ENCODE results near the gene OTULINL.

OTULINL gene

DNA sequence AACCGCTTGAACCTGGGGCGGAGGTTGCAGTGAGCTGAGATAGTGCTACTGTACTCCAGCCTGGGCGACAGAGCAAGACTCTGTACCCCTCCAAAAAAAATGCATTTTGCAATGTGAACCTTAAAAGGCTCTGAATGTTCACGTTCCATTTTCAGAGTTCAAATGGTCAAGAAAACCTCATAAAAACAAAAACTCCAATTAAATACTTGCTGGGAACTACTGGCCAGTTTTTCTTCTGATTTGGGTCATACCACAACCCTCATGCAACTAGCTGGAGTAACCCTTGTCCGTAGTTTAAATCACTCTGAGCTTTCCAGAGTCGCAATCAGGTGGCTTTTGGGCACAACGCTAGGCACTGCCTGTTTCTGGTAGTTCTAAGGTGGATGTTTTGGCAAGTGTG lies 2.3 kb upstream of the OTULINL start:
- Histone ChIP-seq H3K4me3 (ENCODE audit: insufficient read depth in 1 of 2, low read depth in 1 of 2, low read length in 2 of 2) (no peak overlapping the region), H3K4me1 (ENCODE audit: control insufficient read depth, insufficient read depth, low read depth, low read length) (peaks cover 8% of the 10 kb centered on the region), H2BK5ac (ENCODE audit: low read depth, low read length, poor library complexity, severe bottlenecking) (no peak overlapping the region), H2BK12ac (ENCODE audit: low read length in 2 of 2) (no peak overlapping the region), H3K4me2 (ENCODE audit: low read length, poor library complexity, severe bottlenecking) (no peak overlapping the region), H3K27ac (ENCODE audit: low read length, poor library complexity, severe bottlenecking) (no peak overlapping the region), H4K91ac (ENCODE audit: low read length) (no peak overlapping the region), H4K8ac (ENCODE audit: low read length) (no peak overlapping the region), H3K14ac (ENCODE audit: low read length in 2 of 2) (no peak overlapping the region), H3K36me3 (ENCODE audit: control insufficient read depth in 1 of 2, insufficient read depth in 2 of 2, low read depth in 1 of 2, low read length in 2 of 2) (no peaks in the 10 kb centered on the region), H2BK120ac (ENCODE audit: low read depth, low read length) (no peak overlapping the region), H3K9ac (ENCODE audit: low read length) (no peak overlapping the region), H2AK5ac (ENCODE audit: low read length, severe bottlenecking) (no peak overlapping the region), H3K79me1 (replicated peaks; ENCODE audit: low read length, poor library complexity, severe bottlenecking) (no peaks in the 10 kb centered on the region), H2BK15ac (ENCODE audit: low read depth, poor library complexity, severe bottlenecking) (no peak overlapping the region), H2AFZ (ENCODE audit: low read depth, low read length) (no peak overlapping the region), H3K9me3 (ENCODE audit: control insufficient read depth, low read length) (no peaks in the 10 kb centered on the region), H3K23ac (ENCODE audit: low read length in 2 of 2) (no peak overlapping the region), H3K18ac (ENCODE audit: low read depth in 1 of 2, low read length in 2 of 2) (no peak overlapping the region), H3K4ac (ENCODE audit: low read depth in 1 of 2, low read length in 2 of 2) (no peak overlapping the region), H3K27me3 (ENCODE audit: control insufficient read depth in 1 of 2, insufficient read depth in 1 of 2, low read length in 2 of 2) (peaks cover 27 to 56% of the 10 kb centered on the region in 2 experiments)
- no peak for DNase-seq
- WGBS: 83% methylated on average over 7 of the region's 7 CpGs

GRCh38 chr5:14579731-14580397 lies 1.7 kb upstream of the OTULINL start:
- H4K91ac ChIP-seq (ENCODE audit: low read length): no peak overlapping the region
- H2AK5ac ChIP-seq (ENCODE audit: low read length, severe bottlenecking): no peak overlapping the region
- H3K9me3 ChIP-seq (ENCODE audit: control insufficient read depth, low read length): no peaks in the 10 kb centered on the region
- DNase-seq: no peak
- no peak overlapping the region for H2BK5ac ChIP-seq (ENCODE audit: low read depth, low read length, poor library complexity, severe bottlenecking)
- no peak overlapping the region for H2AFZ ChIP-seq (ENCODE audit: low read depth, low read length)
- peaks cover 8% of the 10 kb centered on the region for H3K4me1 ChIP-seq (ENCODE audit: control insufficient read depth, insufficient read depth, low read depth, low read length)
- 70% methylated on average over 2 of the region's 4 CpGs for WGBS
- H3K23ac ChIP-seq (ENCODE audit: low read length in 2 of 2): no peak overlapping the region
- no peak overlapping the region for H3K9ac ChIP-seq (ENCODE audit: low read length)
- no peak overlapping the region for H4K8ac ChIP-seq (ENCODE audit: low read length)
- no peak overlapping the region for H3K4me2 ChIP-seq (ENCODE audit: low read length, poor library complexity, severe bottlenecking)
- no peak overlapping the region for H2BK15ac ChIP-seq (ENCODE audit: low read depth, poor library complexity, severe bottlenecking)
- H2BK12ac ChIP-seq (ENCODE audit: low read length in 2 of 2): no peak overlapping the region
- H3K79me1 ChIP-seq (replicated peaks; ENCODE audit: low read length, poor library complexity, severe bottlenecking): no peaks in the 10 kb centered on the region
- H3K4ac ChIP-seq (ENCODE audit: low read depth in 1 of 2, low read length in 2 of 2): no peak overlapping the region
- no peak overlapping the region for H3K14ac ChIP-seq (ENCODE audit: low read length in 2 of 2)
- no peak overlapping the region for H2BK120ac ChIP-seq (ENCODE audit: low read depth, low read length)
- no peak overlapping the region for H3K4me3 ChIP-seq (ENCODE audit: insufficient read depth in 1 of 2, low read depth in 1 of 2, low read length in 2 of 2)
- H3K36me3 ChIP-seq (ENCODE audit: control insufficient read depth in 1 of 2, insufficient read depth in 2 of 2, low read depth in 1 of 2, low read length in 2 of 2): no peaks in the 10 kb centered on the region
- no peak overlapping the region for H3K27ac ChIP-seq (ENCODE audit: low read length, poor library complexity, severe bottlenecking)
- H3K27me3 ChIP-seq (ENCODE audit: control insufficient read depth in 1 of 2, insufficient read depth in 1 of 2, low read length in 2 of 2): peaks cover 31 to 62% of the 10 kb centered on the region in 2 experiments
- H3K18ac ChIP-seq (ENCODE audit: low read depth in 1 of 2, low read length in 2 of 2): no peak overlapping the region

- Histone ChIP-seq H2BK5ac (ENCODE audit: low read depth, low read length, poor library complexity, severe bottlenecking) (no peak overlapping the region), H4K8ac (ENCODE audit: low read length) (no peak overlapping the region), H3K4me1 (ENCODE audit: control insufficient read depth, insufficient read depth, low read depth, low read length) (peaks cover 8% of the 10 kb centered on the region), H3K23ac (ENCODE audit: low read length in 2 of 2) (no peak overlapping the region), H2BK15ac (ENCODE audit: low read depth, poor library complexity, severe bottlenecking) (no peak overlapping the region), H3K4me2 (ENCODE audit: low read length, poor library complexity, severe bottlenecking) (no peak overlapping the region), H2AFZ (ENCODE audit: low read depth, low read length) (no peak overlapping the region), H2BK120ac (ENCODE audit: low read depth, low read length) (no peak overlapping the region), H3K36me3 (ENCODE audit: control insufficient read depth in 1 of 2, insufficient read depth in 2 of 2, low read depth in 1 of 2, low read length in 2 of 2) (no peaks in the 10 kb centered on the region), H2AK5ac (ENCODE audit: low read length, severe bottlenecking) (no peak overlapping the region), H3K9me3 (ENCODE audit: control insufficient read depth, low read length) (no peaks in the 10 kb centered on the region), H3K4ac (ENCODE audit: low read depth in 1 of 2, low read length in 2 of 2) (no peak overlapping the region), H3K27ac (ENCODE audit: low read length, poor library complexity, severe bottlenecking) (no peak overlapping the region), H4K91ac (ENCODE audit: low read length) (no peak overlapping the region), H3K18ac (ENCODE audit: low read depth in 1 of 2, low read length in 2 of 2) (no peak overlapping the region), H3K9ac (ENCODE audit: low read length) (no peak overlapping the region), H3K27me3 (ENCODE audit: control insufficient read depth in 1 of 2, insufficient read depth in 1 of 2, low read length in 2 of 2) (peaks cover 34 to 69% of the 10 kb centered on the region in 2 experiments), H3K79me1 (replicated peaks; ENCODE audit: low read length, poor library complexity, severe bottlenecking) (no peaks in the 10 kb centered on the region), H3K4me3 (ENCODE audit: insufficient read depth in 1 of 2, low read depth in 1 of 2, low read length in 2 of 2) (no peak overlapping the region), H2BK12ac (ENCODE audit: low read length in 2 of 2) (no peak overlapping the region), H3K14ac (ENCODE audit: low read length in 2 of 2) (no peak overlapping the region)
- WGBS: 67% methylated on average over 6 of the region's 6 CpGs
- DNase-seq: peak; percentile 74
Measured at GRCh38 chr5:14580398-14581034, 1.1 kb upstream of the OTULINL start.

DNA sequence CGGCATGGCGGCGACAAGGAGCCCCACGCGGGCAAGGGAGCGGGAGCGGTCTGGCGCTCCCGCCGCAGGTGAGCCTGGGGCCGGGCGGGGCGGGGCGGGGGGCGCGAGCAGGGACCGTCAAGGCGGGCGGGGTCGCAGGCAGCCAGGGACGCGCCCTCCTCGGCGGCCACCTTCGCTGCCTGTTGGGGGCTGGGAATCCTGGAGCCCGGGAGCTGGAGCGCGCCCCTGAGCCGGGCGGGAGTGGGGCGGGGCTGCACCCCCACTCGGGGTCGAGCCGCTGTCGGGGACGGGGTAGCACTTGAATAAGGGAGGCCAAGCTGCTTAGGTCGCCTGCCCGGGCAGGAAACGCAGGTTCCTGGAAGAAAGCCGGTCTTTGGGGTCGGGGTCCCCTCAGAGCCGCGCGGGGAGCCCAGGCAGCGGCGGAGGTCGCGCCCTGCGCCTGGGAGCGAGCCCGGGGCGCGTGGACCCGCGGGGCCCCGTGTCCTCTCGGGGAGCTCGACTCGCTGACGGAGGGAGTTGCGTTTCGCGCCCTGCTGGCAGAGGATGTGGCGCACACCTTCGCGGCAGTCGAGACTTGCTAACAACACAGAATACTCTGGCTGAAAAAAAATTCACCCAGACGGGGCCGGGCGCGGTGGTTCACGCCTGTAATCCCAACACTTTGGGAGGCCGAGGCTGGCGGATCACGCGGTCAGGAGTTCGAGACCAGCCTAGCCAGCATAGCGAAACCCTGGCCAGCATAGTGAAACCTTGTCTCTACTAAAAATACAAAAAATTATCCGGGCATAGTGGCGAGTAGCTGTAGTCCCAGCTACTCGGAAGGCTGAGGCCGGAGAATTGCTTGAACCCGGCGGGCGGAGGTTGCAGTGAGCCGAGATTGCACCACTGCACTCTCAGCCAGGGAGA lies 552 bp downstream of the OTULINL start:
- 6% methylated on average over 80 of the region's 86 CpGs for WGBS
- Histone ChIP-seq H2AK5ac (ENCODE audit: low read length, severe bottlenecking) (no peak overlapping the region), H3K14ac (ENCODE audit: low read length in 2 of 2) (no peak overlapping the region), H3K27ac (ENCODE audit: low read length, poor library complexity, severe bottlenecking) (no peak overlapping the region), H2BK120ac (ENCODE audit: low read depth, low read length) (peak overlapping the region; percentile 54), H3K9ac (ENCODE audit: low read length) (peak overlapping the region; percentile 37), H3K79me1 (replicated peaks; ENCODE audit: low read length, poor library complexity, severe bottlenecking) (no peaks in the 10 kb centered on the region), H3K27me3 (ENCODE audit: control insufficient read depth in 1 of 2, insufficient read depth in 1 of 2, low read length in 2 of 2) (peaks cover 42 to 70% of the 10 kb centered on the region in 2 experiments), H2BK12ac (ENCODE audit: low read length in 2 of 2) (no peak overlapping the region), H3K4me3 (ENCODE audit: insufficient read depth in 1 of 2, low read depth in 1 of 2, low read length in 2 of 2) (peak overlapping the region; percentile 69 to 77), H3K23ac (ENCODE audit: low read length in 2 of 2) (no peak overlapping the region), H2BK5ac (ENCODE audit: low read depth, low read length, poor library complexity, severe bottlenecking) (no peak overlapping the region), H3K4ac (ENCODE audit: low read depth in 1 of 2, low read length in 2 of 2) (no peak overlapping the region), H4K8ac (ENCODE audit: low read length) (no peak overlapping the region), H2AFZ (ENCODE audit: low read depth, low read length) (no peak overlapping the region), H2BK15ac (ENCODE audit: low read depth, poor library complexity, severe bottlenecking) (no peak overlapping the region), H3K18ac (ENCODE audit: low read depth in 1 of 2, low read length in 2 of 2) (peak overlapping the region in 1 of 2 experiments; percentile 37), H3K4me1 (ENCODE audit: control insufficient read depth, insufficient read depth, low read depth, low read length) (peaks cover 8% of the 10 kb centered on the region), H3K36me3 (ENCODE audit: control insufficient read depth in 1 of 2, insufficient read depth in 2 of 2, low read depth in 1 of 2, low read length in 2 of 2) (no peaks in the 10 kb centered on the region), H3K9me3 (ENCODE audit: control insufficient read depth, low read length) (no peaks in the 10 kb centered on the region), H3K4me2 (ENCODE audit: low read length, poor library complexity, severe bottlenecking) (peak overlapping the region; percentile 93), H4K91ac (ENCODE audit: low read length) (peak overlapping the region; percentile 71)
- peak; percentile 53 for DNase-seq
